Esophagus squamous epithelium (tissue), 4 donors: Measurements from ENCODE around the gene TRIM9.

Experiments used
- CTCF ChIP-seq, 6 experiments: fragments of 450-650 bp in 4 of 6; fragments of 200-600 bp in 2 of 6; sonication (generic) in 2 of 6; IDR thresholded peaks; one replicate each; pipeline ENCODE4 v1.5.1; 2016 to 2019; ENCODE audit warnings: antibody characterized with exemption in 6 of 6, mild to moderate bottlenecking in 4 of 6, moderate library complexity in 4 of 6
- POLR2A ChIP-seq, 4 donors: fragments of 450-650 bp; IDR thresholded peaks; one replicate each; pipeline ENCODE4 v1.6.1; 2017; ENCODE audit warnings: antibody characterized with exemption in 4 of 4, mild to moderate bottlenecking in 4 of 4, moderate library complexity in 3 of 4

- TF ChIP-seq POLR2A (IDR thresholded peaks at IDR 0.05): no peak
- no peak for TF ChIP-seq CTCF (IDR thresholded peaks at IDR 0.05)
Observed at GRCh38 chr14:51041883-51042282, 53.0 kb downstream of the TRIM9 start.
